ENCODE measurements around the gene ABCF2.

The ABCF2 gene

GRCh38 chr7:151215396-151215795 is 11.6 kb downstream of the ABCF2 start:
- no peak for TF ChIP-seq CTCF (conservative IDR thresholded peaks at IDR 0.05; ENCODE audit: low read depth, low read length)
- no peaks in the 10 kb centered on the region for H3K27me3 ChIP-seq (ENCODE audit: insufficient read depth, low read depth)
- H3K79me2 ChIP-seq (ENCODE audit: insufficient read depth, low read depth), result no peaks in the 10 kb centered on the region
- no peak overlapping the region for H3K9ac ChIP-seq
- H2AFZ ChIP-seq (ENCODE audit: low read depth), result no peak overlapping the region
- H3K4me3 ChIP-seq (IDR thresholded peaks at IDR 0.05; ENCODE audit: insufficient read depth, low read depth, low read length), result no peak overlapping the region
- H3K4me1 ChIP-seq (ENCODE audit: low read depth, poor library complexity, severe bottlenecking), result no peaks in the 10 kb centered on the region
- H3K36me3 ChIP-seq (ENCODE audit: insufficient read depth), result peaks cover 26% of the 10 kb centered on the region; the same call in 1 of the 2 replicates
- H3K4me2 ChIP-seq, result no peak overlapping the region
- no peak overlapping the region for H3K27ac ChIP-seq
- H4K20me1 ChIP-seq (ENCODE audit: insufficient read depth), result no peaks in the 10 kb centered on the region

GRCh38 chr7:151213826-151214225 is 13.2 kb downstream of the ABCF2 start:
- Histone ChIP-seq H3K9ac (no peak overlapping the region), H3K4me2 (no peak overlapping the region), H3K27ac (no peak overlapping the region), H3K4me3 (IDR thresholded peaks at IDR 0.05; ENCODE audit: insufficient read depth, low read depth, low read length) (no peak overlapping the region), H4K20me1 (ENCODE audit: insufficient read depth) (no peaks in the 10 kb centered on the region), H3K27me3 (ENCODE audit: insufficient read depth, low read depth) (no peaks in the 10 kb centered on the region), H2AFZ (ENCODE audit: low read depth) (no peak overlapping the region), H3K79me2 (ENCODE audit: insufficient read depth, low read depth) (no peaks in the 10 kb centered on the region), H3K36me3 (ENCODE audit: insufficient read depth) (peaks cover 16% of the 10 kb centered on the region; the same call in 1 of the 2 replicates), H3K4me1 (ENCODE audit: low read depth, poor library complexity, severe bottlenecking) (no peaks in the 10 kb centered on the region)
- TF ChIP-seq CTCF (conservative IDR thresholded peaks at IDR 0.05; ENCODE audit: low read depth, low read length), result no peak

GRCh38 chr7:151212626-151213025 is 14.4 kb downstream of the ABCF2 start:
- Histone ChIP-seq H3K4me3 (IDR thresholded peaks at IDR 0.05; ENCODE audit: insufficient read depth, low read depth, low read length) (no peak overlapping the region), H3K4me1 (ENCODE audit: low read depth, poor library complexity, severe bottlenecking) (no peaks in the 10 kb centered on the region), H3K4me2 (no peak overlapping the region), H3K27me3 (ENCODE audit: insufficient read depth, low read depth) (peaks cover 3% of the 10 kb centered on the region; the same call in 1 of the 2 replicates), H3K9ac (no peak overlapping the region), H3K27ac (no peak overlapping the region), H3K79me2 (ENCODE audit: insufficient read depth, low read depth) (no peaks in the 10 kb centered on the region), H3K36me3 (ENCODE audit: insufficient read depth) (peaks cover 12% of the 10 kb centered on the region; the same call in 1 of the 2 replicates), H4K20me1 (ENCODE audit: insufficient read depth) (no peaks in the 10 kb centered on the region), H2AFZ (ENCODE audit: low read depth) (no peak overlapping the region)
- TF ChIP-seq CTCF (conservative IDR thresholded peaks at IDR 0.05; ENCODE audit: low read depth, low read length), result no peak

- no peak for TF ChIP-seq CTCF (conservative IDR thresholded peaks at IDR 0.05; ENCODE audit: low read depth, low read length)
- Histone ChIP-seq H3K9ac (no peak overlapping the region), H3K4me3 (IDR thresholded peaks at IDR 0.05; ENCODE audit: insufficient read depth, low read depth, low read length) (no peak overlapping the region), H3K27ac (no peak overlapping the region), H3K4me1 (ENCODE audit: low read depth, poor library complexity, severe bottlenecking) (no peaks in the 10 kb centered on the region), H3K79me2 (ENCODE audit: insufficient read depth, low read depth) (no peaks in the 10 kb centered on the region), H2AFZ (ENCODE audit: low read depth) (no peak overlapping the region), H3K27me3 (ENCODE audit: insufficient read depth, low read depth) (peaks cover 16% of the 10 kb centered on the region), H3K36me3 (ENCODE audit: insufficient read depth) (peaks cover 6% of the 10 kb centered on the region; the same call in 1 of the 2 replicates), H3K4me2 (no peak overlapping the region), H4K20me1 (ENCODE audit: insufficient read depth) (no peaks in the 10 kb centered on the region)
Observed at GRCh38 chr7:151211155-151211772, 15.7 kb downstream of the ABCF2 start.
